Measurements from ENCODE around the gene RAB11FIP4.

Gene RAB11FIP4

GRCh38 chr17:31457391-31458234 is 66.1 kb downstream of the RAB11FIP4 start:
- no peak for TF ChIP-seq REST (IDR thresholded peaks at IDR 0.05; ENCODE audit: insufficient replicate concordance, low read depth)
- TF ChIP-seq SPI1 (IDR thresholded peaks at IDR 0.05; ENCODE audit: borderline replicate concordance, low read depth): no peak
- TF ChIP-seq, protein P1, sequence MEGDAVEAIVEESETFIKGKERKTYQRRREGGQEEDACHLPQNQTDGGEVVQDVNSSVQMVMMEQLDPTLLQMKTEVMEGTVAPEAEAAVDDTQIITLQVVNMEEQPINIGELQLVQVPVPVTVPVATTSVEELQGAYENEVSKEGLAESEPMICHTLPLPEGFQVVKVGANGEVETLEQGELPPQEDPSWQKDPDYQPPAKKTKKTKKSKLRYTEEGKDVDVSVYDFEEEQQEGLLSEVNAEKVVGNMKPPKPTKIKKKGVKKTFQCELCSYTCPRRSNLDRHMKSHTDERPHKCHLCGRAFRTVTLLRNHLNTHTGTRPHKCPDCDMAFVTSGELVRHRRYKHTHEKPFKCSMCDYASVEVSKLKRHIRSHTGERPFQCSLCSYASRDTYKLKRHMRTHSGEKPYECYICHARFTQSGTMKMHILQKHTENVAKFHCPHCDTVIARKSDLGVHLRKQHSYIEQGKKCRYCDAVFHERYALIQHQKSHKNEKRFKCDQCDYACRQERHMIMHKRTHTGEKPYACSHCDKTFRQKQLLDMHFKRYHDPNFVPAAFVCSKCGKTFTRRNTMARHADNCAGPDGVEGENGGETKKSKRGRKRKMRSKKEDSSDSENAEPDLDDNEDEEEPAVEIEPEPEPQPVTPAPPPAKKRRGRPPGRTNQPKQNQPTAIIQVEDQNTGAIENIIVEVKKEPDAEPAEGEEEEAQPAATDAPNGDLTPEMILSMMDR (IDR thresholded peaks at IDR 0.05; ENCODE audit: insufficient read depth, low read length): no peak
- TF ChIP-seq POLR2AphosphoS5 (IDR thresholded peaks at IDR 0.05; ENCODE audit: low read depth): no peak
- no peak for TF ChIP-seq GABPA (IDR thresholded peaks at IDR 0.05; ENCODE audit: low read depth)
- H3K27me3 ChIP-seq (ENCODE audit: insufficient read depth, poor library complexity, severe bottlenecking): no peaks in the 10 kb centered on the region
- no peak overlapping the region for H3K4me3 ChIP-seq (replicated peaks; ENCODE audit: insufficient read depth, low read length)
- no peak for DNase-seq (ENCODE audit: low read depth in 1 of 2, low spot score in 1 of 2)
- H3K27ac ChIP-seq (replicated peaks): no peak overlapping the region

DNA sequence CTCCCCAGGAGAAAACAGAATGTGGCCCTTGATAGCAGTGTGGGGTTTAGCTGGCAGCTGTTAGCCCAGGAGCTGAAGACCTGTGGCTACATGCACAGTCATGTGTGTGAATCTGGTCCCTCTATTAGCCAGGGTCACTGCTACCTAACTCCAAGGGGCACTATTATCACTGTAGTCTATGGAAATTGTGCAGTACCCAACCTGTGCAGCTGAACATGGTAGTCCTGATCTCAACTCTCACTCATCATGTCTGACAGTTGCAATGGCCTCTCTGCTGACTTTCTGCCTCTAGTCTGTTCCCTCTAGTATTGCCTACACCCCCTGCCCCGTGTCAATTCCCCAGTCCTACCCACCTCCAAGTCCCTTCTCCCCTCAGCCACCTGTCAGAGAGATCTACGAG is 67.4 kb downstream of the RAB11FIP4 start:
- Histone ChIP-seq H3K27me3 (ENCODE audit: insufficient read depth, poor library complexity, severe bottlenecking) (no peaks in the 10 kb centered on the region), H3K4me3 (replicated peaks; ENCODE audit: insufficient read depth, low read length) (no peak overlapping the region), H3K27ac (replicated peaks) (no peak overlapping the region)
- TF ChIP-seq, protein P1 (IDR thresholded peaks at IDR 0.05; ENCODE audit: insufficient read depth, low read length): no peak
- TF ChIP-seq POLR2AphosphoS5 (IDR thresholded peaks at IDR 0.05; ENCODE audit: low read depth) (no peak), SPI1 (IDR thresholded peaks at IDR 0.05; ENCODE audit: borderline replicate concordance, low read depth) (no peak), REST (IDR thresholded peaks at IDR 0.05; ENCODE audit: insufficient replicate concordance, low read depth) (no peak), GABPA (IDR thresholded peaks at IDR 0.05; ENCODE audit: low read depth) (no peak)
- no peak for DNase-seq (ENCODE audit: low read depth in 1 of 2, low spot score in 1 of 2)

DNA sequence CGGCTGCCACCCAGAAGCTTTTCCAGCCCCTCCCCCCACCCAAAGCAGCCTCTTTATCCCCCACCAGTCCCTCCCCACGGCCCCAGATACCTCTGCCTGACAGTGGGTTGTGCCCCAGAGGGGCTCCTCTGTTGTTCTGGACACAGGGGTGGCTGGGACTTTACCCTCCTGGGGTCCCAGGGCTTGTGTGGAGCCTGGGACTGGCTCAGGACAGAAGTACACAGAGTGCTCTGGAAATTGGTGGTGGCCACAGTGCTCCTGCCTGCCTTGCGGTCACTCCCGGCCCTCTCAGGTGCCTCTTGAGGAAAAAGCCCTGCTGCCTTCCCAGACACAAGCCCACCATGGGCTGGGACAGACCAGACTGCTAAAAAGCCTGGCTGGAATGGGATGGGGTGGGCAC is 68.2 kb downstream of the RAB11FIP4 start:
- Histone ChIP-seq H3K27me3 (ENCODE audit: insufficient read depth, poor library complexity, severe bottlenecking) (no peaks in the 10 kb centered on the region), H3K27ac (replicated peaks) (no peak overlapping the region), H3K4me3 (replicated peaks; ENCODE audit: insufficient read depth, low read length) (no peak overlapping the region)
- TF ChIP-seq POLR2AphosphoS5 (IDR thresholded peaks at IDR 0.05; ENCODE audit: low read depth) (no peak), SPI1 (IDR thresholded peaks at IDR 0.05; ENCODE audit: borderline replicate concordance, low read depth) (no peak), GABPA (IDR thresholded peaks at IDR 0.05; ENCODE audit: low read depth) (no peak), REST (IDR thresholded peaks at IDR 0.05; ENCODE audit: insufficient replicate concordance, low read depth) (no peak)
- DNase-seq (ENCODE audit: low read depth in 1 of 2, low spot score in 1 of 2): no peak
